HG03066 (cell line): ENCODE measurements around the gene ZNF764.

Experiments
- ATAC-seq: cut with Tn5 transposase; IDR thresholded peaks from one replicate; pipeline ENCODE4 v1.9.1; 2021; ENCODE audit warnings: low read depth; ENCODE audit not compliant: unreplicated experiment

Gene ZNF764

DNA sequence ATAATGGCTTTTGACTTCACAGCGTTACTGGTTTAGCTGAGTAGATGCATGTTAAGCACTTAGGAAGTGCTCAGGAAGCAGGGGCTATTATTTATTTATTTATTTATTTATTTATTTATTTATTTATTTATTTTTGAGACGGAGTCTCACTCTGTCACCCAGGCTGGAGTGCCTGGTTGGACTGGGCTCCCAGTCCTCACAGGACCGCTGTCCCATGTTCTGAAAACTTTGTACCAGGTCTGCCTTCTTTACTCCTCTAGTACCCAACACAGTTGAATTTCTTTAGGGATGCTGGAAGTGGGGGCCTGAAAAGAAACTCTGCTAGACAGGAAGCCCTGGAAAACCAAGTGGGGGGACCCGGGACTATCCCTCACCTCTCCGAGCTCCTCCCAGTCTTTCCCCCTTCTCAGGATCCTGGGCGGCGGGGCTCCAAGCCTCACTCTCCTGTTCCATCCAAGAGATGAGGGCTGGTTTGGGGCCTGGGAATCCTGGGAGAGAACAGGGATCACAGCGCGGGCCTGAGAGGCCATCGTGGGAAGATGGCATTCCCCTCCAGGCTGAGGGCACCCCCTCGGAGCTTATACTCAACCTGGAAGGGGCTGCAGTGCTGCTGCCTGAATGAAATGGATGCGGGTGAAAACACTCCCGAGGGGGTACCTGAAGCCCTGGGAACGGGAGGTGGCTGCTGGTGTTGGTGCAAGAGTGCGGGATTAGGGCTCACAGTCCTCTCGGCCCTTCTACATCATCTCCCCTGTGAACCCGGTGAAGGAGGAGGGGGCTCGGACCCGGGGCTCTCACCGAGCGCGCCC is 12.7 kb upstream of the ZNF764 start:
- no peak for ATAC-seq

DNA sequence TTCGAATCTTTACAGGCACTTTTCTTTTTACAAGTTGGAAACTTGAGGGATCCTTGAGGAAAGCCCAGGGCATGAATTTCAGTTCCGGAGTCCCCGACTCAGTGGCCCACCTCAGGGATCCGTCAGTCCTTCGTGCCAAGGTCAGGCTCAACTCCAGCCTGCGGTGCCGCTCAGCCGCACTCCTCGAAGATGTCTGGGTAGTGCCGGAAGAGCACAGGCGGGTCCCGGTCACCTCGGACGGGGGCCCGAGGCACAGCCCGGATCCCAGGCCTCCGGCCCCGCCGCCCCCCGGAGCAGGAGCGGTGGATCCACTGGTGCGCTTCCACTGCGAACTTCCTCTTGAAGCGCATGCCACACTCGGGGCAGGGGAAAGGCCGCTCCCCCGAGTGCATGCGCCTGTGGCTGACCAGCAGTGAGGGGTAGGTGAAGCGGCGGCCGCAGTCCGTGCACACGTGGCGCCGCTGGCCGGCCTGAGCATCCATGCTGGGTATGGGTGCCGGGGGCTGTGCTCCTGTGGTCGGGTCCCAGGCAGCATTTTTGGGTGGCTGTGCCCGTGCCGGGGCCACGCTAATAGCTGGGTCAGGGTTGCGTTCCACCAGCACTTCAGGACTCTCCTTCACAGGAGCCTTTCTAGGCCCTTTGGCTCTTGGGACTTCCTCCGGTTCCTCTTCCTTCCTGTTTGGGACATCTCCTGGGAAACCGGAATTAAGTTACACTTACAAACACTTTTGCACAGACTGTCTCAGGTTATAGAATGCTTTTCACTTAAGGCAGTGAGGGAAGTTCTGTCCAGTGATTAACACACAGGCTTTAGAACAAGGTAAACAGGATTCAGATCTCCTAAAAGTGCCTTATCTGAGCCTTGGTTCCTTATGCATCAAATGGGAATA is 11.8 kb upstream of the ZNF764 start:
- no peak for ATAC-seq

DNA sequence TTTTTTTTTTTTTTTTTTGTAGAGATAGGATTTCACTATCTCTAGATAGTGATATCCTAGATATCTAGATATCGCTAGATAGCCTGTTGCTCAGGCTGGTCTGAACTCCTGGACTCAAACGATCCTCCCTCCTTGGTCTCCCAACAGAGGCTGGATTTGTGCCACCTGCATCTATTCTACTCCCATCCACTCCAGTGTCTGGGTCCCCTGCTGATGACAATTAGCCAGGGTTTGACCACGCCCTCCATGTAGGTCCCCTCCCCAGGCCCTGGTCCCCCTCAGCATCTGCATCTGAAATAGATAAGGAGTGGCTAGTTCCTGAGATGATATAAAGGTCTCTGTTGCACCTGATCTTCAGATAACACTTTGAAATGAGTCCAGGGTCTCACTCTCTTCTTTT is 11.1 kb upstream of the ZNF764 start:
- no peak for ATAC-seq

DNA sequence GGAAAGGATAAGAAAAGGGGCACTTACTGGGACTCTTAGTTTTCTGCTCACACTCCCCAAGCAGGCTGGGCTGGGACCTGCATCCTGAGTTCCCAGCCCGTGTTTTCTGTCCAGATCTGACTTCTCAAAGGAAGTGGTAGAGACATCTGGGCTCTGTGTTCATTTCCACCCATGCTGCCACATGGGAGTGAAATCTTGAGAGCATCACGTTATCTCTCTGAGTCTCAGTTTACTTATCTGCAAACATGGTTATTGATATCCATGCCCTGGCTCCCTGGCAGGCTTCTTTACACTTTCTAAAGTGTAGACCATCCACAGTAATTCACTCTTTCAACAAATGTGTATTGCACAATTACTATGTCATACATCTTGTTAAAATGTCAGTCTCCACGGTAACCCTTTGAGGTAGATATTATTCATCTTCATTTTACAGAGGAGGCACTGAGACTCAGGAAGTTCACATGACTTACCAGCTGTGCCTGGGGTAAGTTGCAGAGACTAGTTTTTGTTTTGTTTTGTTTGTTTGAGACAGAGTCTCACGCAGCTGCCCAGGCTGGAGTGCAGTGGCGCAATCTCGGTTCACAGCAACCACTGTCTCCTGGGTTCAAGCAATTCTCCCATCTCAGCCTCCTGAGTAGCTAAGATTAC is 9.9 kb upstream of the ZNF764 start:
- peak; percentile 36 for ATAC-seq

DNA sequence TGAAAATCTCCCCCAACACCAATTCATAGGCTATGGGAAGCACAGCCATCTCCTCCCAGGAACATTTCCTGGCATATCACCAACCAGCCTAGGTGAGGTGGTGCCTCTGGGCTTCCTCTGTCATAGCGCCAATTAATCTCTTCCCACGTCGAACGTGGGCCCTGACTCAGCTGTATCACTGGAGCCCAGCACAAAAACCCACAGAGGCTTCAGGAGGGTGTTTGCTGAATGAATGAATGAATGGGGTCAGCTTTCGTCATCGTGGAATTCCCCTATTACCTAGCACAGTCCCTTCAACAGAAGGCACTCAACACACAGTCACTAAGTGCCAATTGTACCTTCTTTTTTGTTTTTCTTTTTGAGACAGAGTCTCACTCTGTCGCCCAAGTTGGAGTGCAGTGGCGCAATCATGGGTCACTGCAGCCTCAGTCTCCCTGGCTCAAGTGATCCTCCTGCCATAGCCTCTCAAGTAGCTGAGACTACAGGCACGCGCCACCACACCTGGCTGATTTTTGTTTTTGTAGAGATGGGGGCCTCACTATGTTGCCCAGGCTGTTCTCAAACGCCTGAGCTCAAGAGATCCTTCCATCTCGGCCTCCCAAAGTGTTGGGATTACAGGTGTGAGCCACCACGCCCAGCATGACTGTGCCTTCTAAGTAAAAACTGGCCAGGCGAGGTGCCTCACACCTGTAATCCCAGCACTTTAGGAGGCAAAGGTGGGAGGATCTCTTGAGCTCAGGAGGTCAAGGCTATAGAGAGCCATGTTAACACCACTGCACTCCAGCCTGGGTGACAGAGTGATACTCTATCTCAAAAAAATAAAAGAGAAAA is 9.2 kb upstream of the ZNF764 start:
- ATAC-seq, result no peak

DNA sequence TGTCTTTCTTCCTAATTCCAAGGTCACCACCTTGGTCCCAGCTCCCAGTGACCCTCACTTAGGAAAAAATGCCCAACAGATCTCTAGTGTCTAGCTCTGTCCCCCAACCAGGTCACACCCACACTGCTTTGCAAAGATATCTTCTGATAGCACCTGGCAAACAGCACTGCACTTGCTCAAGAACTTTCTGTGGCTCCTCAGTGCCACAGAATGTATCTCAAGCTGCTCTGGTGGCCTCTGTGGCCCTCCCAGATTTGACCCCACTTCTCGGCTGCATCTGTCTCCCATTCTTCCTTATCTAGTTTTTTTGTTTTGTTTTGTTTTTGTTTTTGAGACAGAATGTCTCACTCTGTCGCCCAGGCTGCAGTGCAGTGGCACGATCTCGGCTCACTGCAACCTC is 8.4 kb upstream of the ZNF764 start:
- ATAC-seq, result no peak

DNA sequence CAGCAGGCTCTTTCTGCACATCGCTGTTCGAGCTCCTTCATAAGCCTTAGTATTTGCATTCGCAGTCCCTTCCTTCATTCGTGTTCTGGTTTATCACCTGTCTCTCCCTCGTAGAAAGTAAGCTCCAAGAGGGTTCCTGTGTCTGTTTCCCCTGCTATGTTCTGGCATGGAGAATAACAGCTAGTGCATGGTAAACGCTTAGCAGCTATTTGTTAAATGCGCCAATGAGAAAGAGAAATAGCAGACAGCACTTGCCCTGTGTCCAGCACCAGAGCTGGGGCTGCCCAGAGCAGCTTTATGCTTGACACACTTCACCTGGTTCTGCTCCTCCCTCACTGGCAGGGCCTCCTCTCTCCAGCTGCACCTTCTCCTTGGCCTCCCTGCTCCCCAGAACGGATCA is 7.8 kb upstream of the ZNF764 start:
- no peak for ATAC-seq

DNA sequence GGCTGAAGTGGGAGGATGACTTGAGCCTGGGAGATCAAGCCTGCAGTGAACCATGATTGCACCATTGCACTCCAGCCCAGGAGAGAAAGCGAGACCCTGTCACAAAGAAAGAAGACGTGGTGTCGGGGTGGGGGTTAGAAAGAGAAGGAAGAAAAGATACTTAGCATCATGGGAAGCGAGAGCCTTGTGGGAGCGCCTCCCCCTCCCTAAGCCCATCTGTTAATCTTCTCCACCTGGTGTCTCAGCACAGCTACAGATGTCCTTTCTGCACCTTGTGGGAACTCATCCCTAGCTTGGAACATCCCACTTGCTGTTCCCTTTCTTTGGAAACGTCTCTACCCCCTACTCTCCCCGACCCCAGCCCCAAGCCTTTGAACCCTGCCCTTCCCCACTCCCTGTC is 7.4 kb upstream of the ZNF764 start:
- ATAC-seq, result no peak

DNA sequence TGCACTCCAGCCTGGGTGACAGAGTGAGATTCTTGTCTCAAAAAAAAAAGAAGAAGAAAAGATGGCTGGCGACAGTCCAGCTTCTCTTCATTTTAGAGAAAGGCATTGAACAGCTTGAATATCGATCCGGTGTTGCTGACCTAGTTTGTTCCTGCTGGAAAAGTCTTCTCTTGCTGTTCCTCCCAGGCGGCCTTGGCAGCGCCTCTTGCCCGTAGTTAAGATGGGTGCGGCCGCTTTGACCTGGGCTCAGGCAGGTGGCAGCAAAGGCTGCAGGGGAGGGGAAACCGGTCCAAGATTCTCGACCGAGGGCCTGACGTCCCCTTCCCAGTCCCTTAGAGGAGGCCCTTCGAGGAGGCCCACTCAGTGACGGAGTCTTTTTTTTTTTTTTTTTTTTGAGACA is 3.8 kb upstream of the ZNF764 start:
- ATAC-seq, result no peak

DNA sequence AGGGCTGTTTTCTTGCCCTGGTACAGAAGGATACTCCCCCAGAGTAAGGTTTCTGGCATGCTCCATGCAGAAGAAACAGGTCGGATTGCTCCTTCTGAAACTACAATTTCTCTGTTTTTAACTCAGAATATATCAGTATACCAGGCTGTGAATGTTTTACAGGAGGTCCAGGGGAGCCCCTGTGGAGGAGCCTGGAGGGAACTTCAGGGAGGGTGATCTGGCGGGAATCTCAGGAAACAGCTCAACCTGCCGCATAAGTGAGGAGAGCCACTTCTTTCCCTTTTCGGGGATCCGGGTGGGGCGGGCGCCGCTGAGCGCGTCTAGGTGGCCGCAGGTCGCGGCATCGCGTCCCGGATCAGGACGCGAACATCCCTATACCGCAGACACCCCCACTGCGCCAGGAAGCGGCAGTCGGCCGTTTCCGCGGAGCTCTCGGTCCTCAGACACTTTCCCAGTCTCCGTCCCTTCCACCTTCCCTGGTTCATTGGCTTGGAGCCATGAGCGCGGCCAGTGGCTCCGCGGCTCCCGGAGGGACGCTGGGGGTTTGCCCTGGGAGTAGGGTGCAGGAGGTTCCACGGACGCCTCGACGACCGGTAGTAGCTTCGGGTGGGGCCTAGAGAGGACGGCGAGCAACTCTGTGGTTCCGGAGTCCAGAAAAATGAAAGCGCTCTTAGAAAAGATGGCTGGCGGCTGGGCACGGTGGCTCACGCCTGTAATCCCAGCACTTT is 3.1 kb upstream of the ZNF764 start:
- no peak for ATAC-seq

DNA sequence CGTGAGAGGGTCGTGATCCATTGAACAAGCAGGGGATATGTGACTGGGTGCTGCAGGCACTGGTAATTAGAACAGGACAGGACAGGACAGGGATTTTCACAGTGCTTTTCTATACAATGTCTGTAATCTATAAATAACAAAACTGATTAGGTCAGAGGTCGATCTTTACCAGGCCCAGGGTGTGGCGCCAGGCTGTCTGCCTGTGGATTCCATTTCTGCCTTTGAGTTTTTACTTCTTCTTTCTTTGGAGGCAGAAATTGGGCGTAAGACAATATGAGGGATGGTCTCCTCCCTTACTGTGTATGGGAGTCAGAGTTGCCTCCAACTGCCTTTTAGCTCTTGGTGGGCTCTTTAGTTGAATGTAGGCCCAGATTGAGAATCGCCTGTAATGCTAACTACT is 1.5 kb upstream of the ZNF764 start:
- ATAC-seq, result no peak

DNA sequence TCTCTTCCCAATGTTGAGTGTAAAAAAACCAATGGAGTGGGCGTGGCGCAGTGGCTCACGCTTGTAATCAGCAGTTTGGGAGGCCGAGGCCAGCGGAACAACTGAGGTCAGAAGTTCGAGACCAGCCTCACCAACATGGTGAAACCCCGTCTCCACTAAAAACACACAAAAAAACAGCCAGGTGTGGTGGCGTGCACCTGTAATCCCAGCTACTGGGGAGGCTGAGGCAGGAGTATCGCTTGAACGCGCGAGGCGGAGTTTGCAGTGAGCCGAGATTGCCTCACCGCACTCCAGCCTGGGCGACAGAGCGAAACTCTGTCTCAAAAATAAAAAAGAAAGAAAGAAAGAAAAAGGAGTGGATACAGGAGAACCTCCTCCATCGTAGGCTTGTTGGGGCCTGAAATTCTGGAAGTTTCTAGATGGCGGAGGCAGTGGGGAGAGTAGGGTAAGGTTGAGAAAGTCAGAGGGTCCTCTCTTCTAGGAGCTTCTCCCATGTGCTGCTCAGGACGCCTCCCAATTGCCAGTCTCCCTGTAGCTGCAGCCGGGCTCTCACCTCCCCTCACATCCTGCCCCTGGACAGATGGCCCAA is 709 bp upstream of the ZNF764 start:
- no peak for ATAC-seq

DNA sequence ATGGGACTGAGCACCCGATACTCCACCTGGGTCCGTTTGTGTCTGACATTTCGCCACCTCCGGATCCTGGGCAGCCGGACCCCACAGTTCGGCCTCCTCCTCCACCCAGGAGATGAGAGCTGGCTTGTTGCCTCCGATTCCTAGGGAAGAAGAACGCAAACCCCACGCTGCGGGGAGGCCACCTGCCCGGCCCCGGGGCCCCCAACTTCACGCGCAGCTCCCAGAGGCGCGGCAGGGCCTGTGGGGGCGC is 542 bp downstream of the ZNF764 start:
- ATAC-seq, result no peak

DNA sequence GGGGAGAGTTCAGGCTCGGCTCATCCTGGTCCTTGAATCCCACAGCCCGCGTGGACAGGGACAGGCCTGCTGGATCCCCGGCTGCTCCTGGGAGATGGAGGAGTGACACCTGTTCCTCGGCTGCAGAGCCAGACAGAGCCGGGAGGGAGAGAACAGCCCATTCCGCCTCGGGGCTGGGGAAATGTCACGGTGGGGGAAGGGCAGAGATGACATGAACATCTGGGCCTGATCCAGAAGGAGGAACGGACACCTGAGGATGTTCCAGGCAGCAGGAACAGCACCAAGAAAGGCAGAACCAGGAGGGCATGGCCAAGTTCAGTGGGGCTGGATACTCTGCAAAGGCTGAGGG is 2.1 kb downstream of the ZNF764 start:
- no peak for ATAC-seq

DNA sequence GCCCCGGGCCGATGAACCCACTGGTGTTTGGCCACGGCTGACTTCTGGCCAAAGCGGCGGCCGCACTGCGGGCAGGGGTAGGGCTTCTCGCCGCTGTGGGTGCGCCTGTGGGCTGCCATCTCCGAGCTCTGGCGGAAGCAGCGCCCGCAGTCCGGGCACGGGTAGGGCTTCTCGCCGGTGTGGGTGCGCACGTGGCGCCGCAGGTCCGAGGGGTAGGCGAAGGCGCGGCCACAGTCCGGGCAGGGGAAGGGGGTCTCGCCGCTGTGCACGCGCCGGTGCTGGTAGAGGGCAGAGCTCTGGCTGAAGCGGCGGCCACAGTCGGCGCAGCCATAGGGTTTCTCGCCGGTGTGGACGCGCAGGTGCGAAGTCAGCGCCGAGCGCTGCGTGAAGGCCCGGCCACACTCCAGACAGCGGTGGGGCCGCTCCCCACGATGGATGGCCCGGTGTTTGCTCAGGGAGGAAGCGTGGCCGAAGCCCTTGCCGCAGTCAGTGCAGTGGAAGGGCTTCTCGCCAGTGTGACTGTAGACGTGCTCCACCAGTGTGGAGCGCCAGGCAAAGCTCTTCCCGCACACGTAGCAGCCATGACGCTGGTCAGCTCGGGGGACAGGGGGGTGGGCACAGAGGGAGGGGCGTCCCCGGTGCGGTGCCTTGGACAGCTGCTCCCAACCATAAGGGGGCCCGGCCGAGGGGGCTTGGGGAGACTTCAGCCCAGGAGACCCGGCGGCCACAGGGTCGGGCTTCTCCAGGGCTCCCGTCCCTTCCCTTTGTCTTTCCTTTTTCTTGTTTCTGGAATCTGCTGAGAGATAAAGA is 2.7 kb downstream of the ZNF764 start:
- ATAC-seq, result no peak

DNA sequence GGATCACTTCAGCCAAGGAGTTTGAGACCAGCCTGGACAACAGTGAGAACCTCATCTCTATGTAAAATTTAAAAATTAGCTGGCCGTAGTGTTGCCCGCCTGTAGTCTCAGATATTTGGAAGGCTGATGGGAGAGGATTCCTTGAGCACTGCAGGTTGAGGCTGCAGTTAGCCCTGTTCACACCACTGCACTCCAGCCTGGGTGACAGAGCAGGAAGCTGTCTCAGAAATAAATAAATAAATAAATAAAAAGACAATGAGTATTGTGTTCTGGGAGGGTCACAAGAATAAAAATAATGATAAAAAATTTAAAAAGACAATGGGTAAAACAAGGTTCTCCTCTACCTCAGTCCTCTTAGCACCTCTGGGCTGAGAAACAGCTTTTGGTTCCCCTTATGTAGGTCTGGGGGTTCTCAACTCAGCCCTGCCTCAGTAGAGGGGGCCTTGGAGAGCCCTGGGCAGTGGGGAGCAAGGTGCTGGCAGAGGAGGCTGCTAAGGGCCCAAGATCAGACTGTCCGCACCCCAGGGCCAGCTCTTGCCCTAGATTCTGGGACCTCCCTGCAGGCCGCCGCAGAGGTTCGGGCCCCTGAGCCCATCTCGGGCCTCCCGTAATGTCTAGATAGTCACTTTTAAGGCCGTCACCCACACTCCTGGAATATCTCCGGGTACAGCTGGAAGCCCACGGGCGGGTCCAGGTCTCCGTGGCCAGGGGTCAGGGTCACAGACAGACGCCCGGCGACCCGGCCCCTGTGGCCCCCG is 3.4 kb downstream of the ZNF764 start:
- no peak for ATAC-seq

DNA sequence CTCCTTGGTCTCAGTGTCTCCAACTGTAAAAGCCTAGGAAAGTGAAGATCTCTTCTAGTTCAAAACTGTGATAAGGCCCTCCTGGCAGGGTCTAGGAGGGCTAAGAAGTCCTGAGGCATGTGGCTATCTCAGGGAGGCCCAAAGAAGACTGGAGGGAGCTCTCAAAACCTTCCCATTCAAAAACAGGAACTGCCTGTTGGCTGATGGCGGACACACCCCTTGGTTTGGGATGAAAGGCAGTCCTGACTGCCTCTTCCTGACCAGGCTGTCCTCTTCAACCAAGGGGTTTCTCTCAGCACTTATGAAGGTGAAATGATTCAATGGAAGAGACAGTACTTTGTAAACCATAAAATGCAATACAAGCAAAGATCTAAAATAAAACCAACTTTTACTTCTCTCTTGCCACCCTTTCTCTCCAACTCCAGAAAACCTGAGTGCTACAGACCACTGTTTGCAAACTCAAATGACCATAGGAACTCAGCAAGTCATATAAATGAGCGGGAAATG is 4.7 kb downstream of the ZNF764 start:
- ATAC-seq, result no peak

DNA sequence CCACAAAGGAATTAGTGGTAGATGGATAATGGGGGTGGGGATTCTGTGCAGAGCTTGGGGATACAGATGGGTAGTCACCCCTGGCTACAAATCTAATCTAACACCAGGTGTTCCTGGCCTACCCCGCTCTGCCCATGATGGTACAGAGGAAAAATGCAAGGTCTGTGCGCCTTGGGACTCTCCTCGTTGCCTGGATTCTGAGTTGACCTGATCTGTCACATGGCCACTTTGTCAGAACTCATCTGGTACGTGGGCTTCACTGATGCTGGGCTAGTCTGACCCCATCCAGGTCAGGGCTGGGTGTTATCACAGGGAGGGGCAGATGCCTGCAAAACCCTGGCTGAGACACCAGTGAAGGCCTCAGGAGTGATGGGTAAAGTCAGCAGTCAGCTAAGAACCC is 5.2 kb downstream of the ZNF764 start:
- ATAC-seq, result no peak
